Measurements from ENCODE around the gene DAGLA.

- TF ChIP-seq CTCF (IDR thresholded peaks at IDR 0.05; ENCODE audit: poor library complexity) (no peak), EZH2 (IDR thresholded peaks at IDR 0.05; ENCODE audit: borderline replicate concordance) (no peak), EZH2phosphoT487 (IDR thresholded peaks at IDR 0.05; ENCODE audit: low read depth, severe bottlenecking, unreplicated experiment) (no peak)
Observed at GRCh38 chr11:61694602-61694939, 14.4 kb downstream of the DAGLA start.

Measured in hepatocyte (in vitro differentiated cells).